ENCODE measurements around the gene RBBP5.

DNA sequence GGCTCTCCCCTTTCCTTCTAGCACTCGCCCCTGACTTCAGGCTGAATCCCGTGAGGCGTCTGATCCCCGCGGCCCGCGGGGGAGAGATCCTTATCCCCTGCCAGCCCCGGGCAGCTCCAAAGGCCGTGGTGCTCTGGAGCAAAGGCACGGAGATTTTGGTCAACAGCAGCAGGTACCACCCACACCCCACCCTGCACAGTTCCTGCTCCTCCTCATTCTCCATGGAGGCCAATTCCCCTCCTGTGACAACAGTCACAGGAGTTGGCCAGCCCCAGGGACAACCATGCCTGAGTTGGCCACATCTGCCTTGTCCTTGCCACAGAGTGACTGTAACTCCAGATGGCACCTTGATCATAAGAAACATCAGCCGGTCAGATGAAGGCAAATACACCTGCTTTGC, 57.5 kb downstream of the RBBP5 start:
- TF ChIP-seq, protein P1, sequence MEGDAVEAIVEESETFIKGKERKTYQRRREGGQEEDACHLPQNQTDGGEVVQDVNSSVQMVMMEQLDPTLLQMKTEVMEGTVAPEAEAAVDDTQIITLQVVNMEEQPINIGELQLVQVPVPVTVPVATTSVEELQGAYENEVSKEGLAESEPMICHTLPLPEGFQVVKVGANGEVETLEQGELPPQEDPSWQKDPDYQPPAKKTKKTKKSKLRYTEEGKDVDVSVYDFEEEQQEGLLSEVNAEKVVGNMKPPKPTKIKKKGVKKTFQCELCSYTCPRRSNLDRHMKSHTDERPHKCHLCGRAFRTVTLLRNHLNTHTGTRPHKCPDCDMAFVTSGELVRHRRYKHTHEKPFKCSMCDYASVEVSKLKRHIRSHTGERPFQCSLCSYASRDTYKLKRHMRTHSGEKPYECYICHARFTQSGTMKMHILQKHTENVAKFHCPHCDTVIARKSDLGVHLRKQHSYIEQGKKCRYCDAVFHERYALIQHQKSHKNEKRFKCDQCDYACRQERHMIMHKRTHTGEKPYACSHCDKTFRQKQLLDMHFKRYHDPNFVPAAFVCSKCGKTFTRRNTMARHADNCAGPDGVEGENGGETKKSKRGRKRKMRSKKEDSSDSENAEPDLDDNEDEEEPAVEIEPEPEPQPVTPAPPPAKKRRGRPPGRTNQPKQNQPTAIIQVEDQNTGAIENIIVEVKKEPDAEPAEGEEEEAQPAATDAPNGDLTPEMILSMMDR (IDR thresholded peaks at IDR 0.05) = no peak
- no peak for TF ChIP-seq POLR2A (IDR thresholded peaks at IDR 0.05)

Measured in testis (tissue), 2 donors.